MM.1S (cell line): ENCODE results near the gene MAFF.

Experiments
- DNase-seq: peaks from one replicate; pipeline ENCODE4 v3.0.0-alpha.2; 2015
- H2AFZ ChIP-seq: fragments of 300-600 bp; sonication (generic); 2 replicates; pipeline ENCODE4 v1.6.0; 2016; ENCODE audit warnings: antibody characterized with exemption, low read length
- H3F3A ChIP-seq: fragments of 300-600 bp; sonication (generic); 2 replicates; pipeline ENCODE4 v1.6.1; 2016; ENCODE audit warnings: mild to moderate bottlenecking, antibody characterized with exemption, low read length, moderate library complexity, mixed read lengths; ENCODE audit not compliant: insufficient read depth
- H3K27ac ChIP-seq: fragments of 300-600 bp; sonication (generic); 2 replicates; pipeline ENCODE4 v1.5.1; 2016; ENCODE audit warnings: mild to moderate bottlenecking, low read length
- H3K27me3 ChIP-seq: fragments of 300-600 bp; sonication (generic); replicated peaks from 2 replicates; pipeline ENCODE4 v1.6.0; 2016; ENCODE audit warnings: low read length; ENCODE audit not compliant: insufficient read depth
- H3K36me3 ChIP-seq: fragments of 300-600 bp; sonication (generic); replicated peaks from 2 replicates; pipeline ENCODE4 v1.6.1; 2016; ENCODE audit warnings: mild to moderate bottlenecking, low read length, mixed read lengths; ENCODE audit not compliant: insufficient read depth
- H3K4me1 ChIP-seq: fragments of 300-600 bp; sonication (generic); 2 replicates; pipeline ENCODE4 v1.6.1; 2016; ENCODE audit warnings: low read length, mixed read lengths
- H3K4me2 ChIP-seq: fragments of 300-600 bp; sonication (generic); 2 replicates; pipeline ENCODE4 v1.6.0; 2016; ENCODE audit warnings: low read depth, low read length
- H3K4me3 ChIP-seq: fragments of 300-600 bp; sonication (generic); 2 replicates; pipeline ENCODE4 v1.5.1; 2016; ENCODE audit warnings: low read length, mixed read lengths
- H3K79me2 ChIP-seq: fragments of 300-600 bp; sonication (generic); 2 replicates; pipeline ENCODE4 v1.6.1; 2016; ENCODE audit warnings: mixed run types, low read length, mixed read lengths
- H3K9ac ChIP-seq: fragments of 300-600 bp; sonication (generic); 2 replicates; pipeline ENCODE4 v1.6.1; 2016; ENCODE audit warnings: low read length, mixed read lengths
- H3K9me2 ChIP-seq: fragments of 300-600 bp; sonication (generic); replicated peaks from 2 replicates; pipeline ENCODE4 v1.6.1; 2016; ENCODE audit warnings: mild to moderate bottlenecking, low read length, mixed read lengths; ENCODE audit not compliant: insufficient read depth
- H3K9me3 ChIP-seq: fragments of 300-600 bp; sonication (generic); replicated peaks from 2 replicates; pipeline ENCODE4 v1.6.1; 2016; ENCODE audit warnings: mild to moderate bottlenecking, low read length, mixed read lengths; ENCODE audit not compliant: insufficient read depth
- H4K20me1 ChIP-seq: fragments of 300-600 bp; sonication (generic); 2 replicates; pipeline ENCODE4 v1.6.1; 2016; ENCODE audit warnings: mild to moderate bottlenecking, low read length, moderate library complexity, mixed read lengths; ENCODE audit not compliant: insufficient read depth
- EZH2 ChIP-seq: fragments of 300-600 bp; sonication (generic); optimal IDR thresholded peaks from 2 replicates; pipeline ENCODE3; 2017; ENCODE audit warnings: low read depth, mild to moderate bottlenecking, antibody characterized with exemption, low read length, mixed read lengths
- EZH2phosphoT487 ChIP-seq: fragments of 300-600 bp; sonication (generic); IDR thresholded peaks from 2 replicates; pipeline ENCODE4 v1.6.1; 2018; ENCODE audit warnings: antibody characterized with exemption, low read length
- TF ChIP-seq, protein P1 (sequence below): fragments of 300-600 bp; sonication (generic); IDR thresholded peaks from 2 replicates; pipeline ENCODE4 v1.5.1; 2016; ENCODE audit warnings: antibody characterized with exemption, low read length, mixed read lengths

Gene MAFF

DNA sequence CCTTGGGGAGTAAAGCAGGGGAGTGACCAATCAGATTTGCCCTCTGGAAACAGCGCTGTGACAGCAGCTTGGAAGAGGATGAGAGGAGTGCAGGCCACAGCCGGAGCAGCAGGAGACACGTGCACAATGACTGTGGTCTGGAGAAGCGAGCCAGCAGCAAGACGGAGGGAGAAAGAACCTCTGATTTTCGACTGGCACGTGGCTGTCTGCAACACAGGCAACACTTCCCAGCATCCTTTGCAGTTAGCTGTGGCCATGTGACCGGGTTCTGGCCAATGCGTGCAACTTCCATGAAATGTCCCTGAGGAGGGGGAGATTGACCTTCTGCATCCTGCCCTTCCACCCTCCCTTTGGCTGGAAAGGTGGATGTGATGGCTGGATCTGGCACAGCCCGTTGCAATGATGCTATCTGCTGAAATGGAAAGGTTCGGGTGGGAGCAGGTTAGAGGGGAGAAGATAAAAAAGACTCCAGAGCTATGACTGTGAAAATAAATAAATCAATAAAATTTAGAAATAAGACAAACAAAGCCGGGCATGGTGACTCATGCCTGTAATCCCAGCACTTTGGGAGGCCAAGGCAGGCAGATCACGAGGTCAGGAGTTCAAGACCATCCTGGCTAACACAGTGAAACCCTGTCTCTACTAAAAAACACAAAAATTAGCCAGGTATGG lies 35.7 kb upstream of the MAFF start:
- TF ChIP-seq EZH2 = no peak
- TF ChIP-seq, protein P1, sequence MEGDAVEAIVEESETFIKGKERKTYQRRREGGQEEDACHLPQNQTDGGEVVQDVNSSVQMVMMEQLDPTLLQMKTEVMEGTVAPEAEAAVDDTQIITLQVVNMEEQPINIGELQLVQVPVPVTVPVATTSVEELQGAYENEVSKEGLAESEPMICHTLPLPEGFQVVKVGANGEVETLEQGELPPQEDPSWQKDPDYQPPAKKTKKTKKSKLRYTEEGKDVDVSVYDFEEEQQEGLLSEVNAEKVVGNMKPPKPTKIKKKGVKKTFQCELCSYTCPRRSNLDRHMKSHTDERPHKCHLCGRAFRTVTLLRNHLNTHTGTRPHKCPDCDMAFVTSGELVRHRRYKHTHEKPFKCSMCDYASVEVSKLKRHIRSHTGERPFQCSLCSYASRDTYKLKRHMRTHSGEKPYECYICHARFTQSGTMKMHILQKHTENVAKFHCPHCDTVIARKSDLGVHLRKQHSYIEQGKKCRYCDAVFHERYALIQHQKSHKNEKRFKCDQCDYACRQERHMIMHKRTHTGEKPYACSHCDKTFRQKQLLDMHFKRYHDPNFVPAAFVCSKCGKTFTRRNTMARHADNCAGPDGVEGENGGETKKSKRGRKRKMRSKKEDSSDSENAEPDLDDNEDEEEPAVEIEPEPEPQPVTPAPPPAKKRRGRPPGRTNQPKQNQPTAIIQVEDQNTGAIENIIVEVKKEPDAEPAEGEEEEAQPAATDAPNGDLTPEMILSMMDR = no peak
- TF ChIP-seq EZH2phosphoT487 = no peak
- H3K27ac ChIP-seq = no peak overlapping the region
- H3K36me3 ChIP-seq = no peaks in the 10 kb centered on the region
- DNase-seq = no peak
- no peaks in the 10 kb centered on the region for H3K27me3 ChIP-seq
- no peak overlapping the region for H3K4me3 ChIP-seq
- no peaks in the 10 kb centered on the region for H3K79me2 ChIP-seq
- no peak overlapping the region for H3K9ac ChIP-seq
- H2AFZ ChIP-seq = no peak overlapping the region
- no peaks in the 10 kb centered on the region for H4K20me1 ChIP-seq
- H3K9me3 ChIP-seq = no peaks in the 10 kb centered on the region
- H3K4me2 ChIP-seq = no peak overlapping the region
- H3F3A ChIP-seq = 0 out of 2 replicates have a peak, but pooled peaks cover 4% of the 10 kb centered on the region
- H3K9me2 ChIP-seq = no peaks in the 10 kb centered on the region
- peaks cover 15% of the 10 kb centered on the region for H3K4me1 ChIP-seq

DNA sequence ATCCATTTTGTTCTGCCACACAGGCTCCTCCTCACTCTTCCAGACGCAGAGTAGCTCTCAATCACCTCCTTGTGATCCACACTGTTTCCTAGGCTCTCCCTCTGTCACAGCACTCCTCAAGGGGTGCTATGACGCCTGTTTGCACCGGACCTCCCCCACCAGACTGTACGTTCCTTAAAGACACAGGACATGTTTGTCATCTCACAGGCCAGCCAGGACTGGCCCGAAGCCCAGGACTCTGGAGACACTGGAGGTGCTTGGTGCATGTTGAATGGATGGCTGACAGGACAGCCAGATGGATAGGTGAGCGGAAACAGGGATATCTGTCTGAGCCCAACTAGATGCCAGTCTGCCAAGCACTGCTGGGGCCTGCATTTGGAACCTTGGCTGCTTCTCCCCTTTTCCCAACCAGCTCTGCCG lies 33.8 kb upstream of the MAFF start:
- Histone ChIP-seq H3K4me3 (no peak overlapping the region), H4K20me1 (no peaks in the 10 kb centered on the region), H3K36me3 (no peaks in the 10 kb centered on the region), H3K27me3 (no peaks in the 10 kb centered on the region), H3K79me2 (no peaks in the 10 kb centered on the region), H3K4me2 (no peak overlapping the region), H3K4me1 (no peaks in the 10 kb centered on the region), H2AFZ (no peak overlapping the region), H3K9me2 (no peaks in the 10 kb centered on the region), H3K9me3 (no peaks in the 10 kb centered on the region), H3F3A (no peaks in the 10 kb centered on the region), H3K9ac (no peak overlapping the region), H3K27ac (no peak overlapping the region)
- TF ChIP-seq EZH2 (no peak), EZH2phosphoT487 (no peak)
- TF ChIP-seq, protein P1 = no peak
- no peak for DNase-seq

DNA sequence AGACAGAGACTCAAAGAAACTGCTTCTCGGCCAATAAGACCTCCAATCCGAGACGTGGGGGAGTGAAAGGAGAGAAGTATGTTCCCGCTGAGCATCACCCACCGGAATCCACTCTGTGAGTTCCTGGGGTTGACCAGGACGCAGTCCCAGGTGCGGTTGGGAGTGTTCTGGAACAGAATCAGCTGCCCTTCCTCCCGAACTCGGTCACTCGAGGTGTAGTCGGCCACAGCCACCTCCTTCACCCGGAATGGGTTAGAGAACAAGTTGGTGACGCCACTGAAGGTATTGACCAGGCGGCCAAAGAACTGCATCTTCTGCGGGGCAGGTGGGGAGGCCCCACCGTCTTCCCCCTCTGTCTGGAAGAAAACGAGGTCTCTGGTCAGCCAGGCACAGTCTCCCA lies 32.7 kb upstream of the MAFF start:
- no peaks in the 10 kb centered on the region for H3K9me3 ChIP-seq
- DNase-seq = no peak
- H3K9ac ChIP-seq = no peak overlapping the region
- no peaks in the 10 kb centered on the region for H3F3A ChIP-seq
- H3K27me3 ChIP-seq = no peaks in the 10 kb centered on the region
- no peaks in the 10 kb centered on the region for H3K79me2 ChIP-seq
- H3K27ac ChIP-seq = no peak overlapping the region
- no peaks in the 10 kb centered on the region for H3K36me3 ChIP-seq
- no peak for TF ChIP-seq EZH2
- no peak for TF ChIP-seq EZH2phosphoT487
- TF ChIP-seq, protein P1 = no peak
- no peak overlapping the region for H3K4me2 ChIP-seq
- no peaks in the 10 kb centered on the region for H3K9me2 ChIP-seq
- H4K20me1 ChIP-seq = no peaks in the 10 kb centered on the region
- H3K4me3 ChIP-seq = no peak overlapping the region
- H3K4me1 ChIP-seq = no peaks in the 10 kb centered on the region
- H2AFZ ChIP-seq = no peak overlapping the region
